ENCODE data around the gene CCDC50.

Gene CCDC50

GRCh38 chr3:191441687-191442086 is 112.5 kb downstream of the CCDC50 start:
- H3K9me3 ChIP-seq (ENCODE audit: control insufficient read depth in 2 of 2, low read length in 2 of 2) = no peaks in the 10 kb centered on the region
- no peak overlapping the region for H3K9ac ChIP-seq (ENCODE audit: low read length in 2 of 2)
- no peaks in the 10 kb centered on the region for H3K36me3 ChIP-seq (ENCODE audit: control insufficient read depth in 2 of 2, insufficient read depth in 2 of 2, low read length in 2 of 2)
- no peak overlapping the region for H3K4me3 ChIP-seq (ENCODE audit: low read length in 2 of 2)
- H3K4me1 ChIP-seq (ENCODE audit: control insufficient read depth, insufficient read depth, low read length) = no peaks in the 10 kb centered on the region
- H3K27me3 ChIP-seq (ENCODE audit: control insufficient read depth in 1 of 2, insufficient read depth in 2 of 2, low read length in 2 of 2) = no peaks in the 10 kb centered on the region
- no peak overlapping the region for H3K27ac ChIP-seq (ENCODE audit: low read length)

- no peak overlapping the region for H3K27ac ChIP-seq (ENCODE audit: low read length)
- H3K36me3 ChIP-seq (ENCODE audit: control insufficient read depth in 2 of 2, insufficient read depth in 2 of 2, low read length in 2 of 2) = no peaks in the 10 kb centered on the region
- H3K4me1 ChIP-seq (ENCODE audit: control insufficient read depth, insufficient read depth, low read length) = no peaks in the 10 kb centered on the region
- no peaks in the 10 kb centered on the region for H3K9me3 ChIP-seq (ENCODE audit: control insufficient read depth in 2 of 2, low read length in 2 of 2)
- H3K9ac ChIP-seq (ENCODE audit: low read length in 2 of 2) = no peak overlapping the region
- H3K4me3 ChIP-seq (ENCODE audit: low read length in 2 of 2) = no peak overlapping the region
- H3K27me3 ChIP-seq (ENCODE audit: control insufficient read depth in 1 of 2, insufficient read depth in 2 of 2, low read length in 2 of 2) = no peaks in the 10 kb centered on the region
Measured at GRCh38 chr3:191444569-191444968, 115.4 kb downstream of the CCDC50 start.
